ENCODE data around the gene POLA2.

DNA sequence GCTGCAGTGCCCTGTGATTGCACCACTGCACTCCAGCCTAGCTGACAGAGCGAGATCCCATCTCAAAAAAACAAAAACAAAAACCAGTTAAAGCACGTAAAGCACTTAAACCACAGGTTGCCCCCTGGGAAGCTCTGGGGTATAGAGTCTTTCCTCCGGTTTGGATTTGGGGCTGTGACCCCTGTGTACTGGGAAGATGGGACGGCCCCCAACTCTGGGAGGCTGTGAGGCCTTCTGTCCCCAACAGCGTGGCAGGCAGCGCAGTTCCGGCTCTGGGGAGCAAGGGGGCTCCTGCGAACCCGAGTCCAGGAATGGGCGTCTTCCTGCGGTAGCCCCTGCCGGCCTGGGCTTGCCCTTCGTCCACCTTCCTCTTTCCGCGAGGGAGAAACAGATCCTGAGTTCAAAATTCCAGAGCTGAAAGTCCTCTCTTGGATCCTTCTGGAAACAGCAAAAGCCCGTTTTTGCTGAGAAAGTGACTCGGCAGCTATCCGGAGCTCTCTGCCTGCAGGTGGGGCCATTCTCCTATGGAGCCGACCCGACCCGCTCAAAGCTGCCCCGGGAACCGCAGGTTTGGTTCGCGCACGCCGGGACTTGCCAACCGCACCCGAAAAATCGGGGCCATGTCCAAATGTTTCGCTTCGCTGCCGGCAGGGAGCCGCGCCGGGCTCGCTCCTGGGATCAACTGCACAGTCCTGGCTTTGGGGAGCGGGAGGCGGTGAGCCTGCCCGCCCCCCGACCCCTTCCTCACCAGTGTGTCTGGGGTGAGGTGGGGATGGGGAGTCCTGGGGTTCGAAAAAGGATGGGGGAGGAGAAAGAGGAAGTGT lies 36.3 kb upstream of the POLA2 start:
- no peak for TF ChIP-seq CTCF (IDR thresholded peaks at IDR 0.05; ENCODE audit: low read depth, low read length)
- TF ChIP-seq MYC (IDR thresholded peaks at IDR 0.05; ENCODE audit: low read depth, low read length): no peak
